ENCODE data around the gene RBMS2.

Gene RBMS2

GRCh38 chr12:56541631-56542030 lies 20.0 kb downstream of the RBMS2 start:
- no peak for DNase-seq (ENCODE audit: low read depth)
- no peak for TF ChIP-seq CTCF (conservative IDR thresholded peaks at IDR 0.05; ENCODE audit: low read length)
- H3K4me3 ChIP-seq (ENCODE audit: low read length) = no peak overlapping the region

- DNase-seq (ENCODE audit: low read depth) = no peak
- no peak for TF ChIP-seq CTCF (conservative IDR thresholded peaks at IDR 0.05; ENCODE audit: low read length)
- H3K4me3 ChIP-seq (ENCODE audit: low read length) = no peak overlapping the region
Measured at GRCh38 chr12:56542164-56542563, 20.5 kb downstream of the RBMS2 start.

- no peak overlapping the region for H3K4me3 ChIP-seq (ENCODE audit: low read length)
- no peak for TF ChIP-seq CTCF (conservative IDR thresholded peaks at IDR 0.05; ENCODE audit: low read length)
- no peak for DNase-seq (ENCODE audit: low read depth)
Measured at GRCh38 chr12:56545023-56545604, 23.5 kb downstream of the RBMS2 start.

- TF ChIP-seq CTCF (conservative IDR thresholded peaks at IDR 0.05; ENCODE audit: low read length) = no peak
- no peak overlapping the region for H3K4me3 ChIP-seq (ENCODE audit: low read length)
- DNase-seq (ENCODE audit: low read depth) = no peak
Measured at GRCh38 chr12:56546680-56547079, 25.1 kb downstream of the RBMS2 start.

- H3K4me3 ChIP-seq (ENCODE audit: low read length) = no peak overlapping the region
- no peak for TF ChIP-seq CTCF (conservative IDR thresholded peaks at IDR 0.05; ENCODE audit: low read length)
- DNase-seq (ENCODE audit: low read depth) = no peak
Measured at GRCh38 chr12:56551070-56551469, 29.4 kb downstream of the RBMS2 start.

GRCh38 chr12:56565510-56566101 lies 44.0 kb downstream of the RBMS2 start:
- H3K4me3 ChIP-seq (ENCODE audit: low read length) = no peak overlapping the region
- DNase-seq (ENCODE audit: low read depth) = peak; percentile 78
- TF ChIP-seq CTCF (conservative IDR thresholded peaks at IDR 0.05; ENCODE audit: low read length) = 0 out of 2 replicates have a peak, but pooled peaks have one; percentile 2

- no peak for TF ChIP-seq CTCF (conservative IDR thresholded peaks at IDR 0.05; ENCODE audit: low read length)
- no peak for DNase-seq (ENCODE audit: low read depth)
- H3K4me3 ChIP-seq (ENCODE audit: low read length) = no peak overlapping the region
Measured at GRCh38 chr12:56568146-56568545, 46.5 kb downstream of the RBMS2 start.

Data from AG10803 (cell line).